ENCODE data around the gene ACADM.
A peak's percentile ranks its signal among the peaks of the same experiment; 100 is the strongest.
"Not testable (repeated sequence)": the region's sequence is repeated elsewhere in the genome, so short reads cannot be mapped to it uniquely, and the experiment has no call there.

The ACADM gene

DNA sequence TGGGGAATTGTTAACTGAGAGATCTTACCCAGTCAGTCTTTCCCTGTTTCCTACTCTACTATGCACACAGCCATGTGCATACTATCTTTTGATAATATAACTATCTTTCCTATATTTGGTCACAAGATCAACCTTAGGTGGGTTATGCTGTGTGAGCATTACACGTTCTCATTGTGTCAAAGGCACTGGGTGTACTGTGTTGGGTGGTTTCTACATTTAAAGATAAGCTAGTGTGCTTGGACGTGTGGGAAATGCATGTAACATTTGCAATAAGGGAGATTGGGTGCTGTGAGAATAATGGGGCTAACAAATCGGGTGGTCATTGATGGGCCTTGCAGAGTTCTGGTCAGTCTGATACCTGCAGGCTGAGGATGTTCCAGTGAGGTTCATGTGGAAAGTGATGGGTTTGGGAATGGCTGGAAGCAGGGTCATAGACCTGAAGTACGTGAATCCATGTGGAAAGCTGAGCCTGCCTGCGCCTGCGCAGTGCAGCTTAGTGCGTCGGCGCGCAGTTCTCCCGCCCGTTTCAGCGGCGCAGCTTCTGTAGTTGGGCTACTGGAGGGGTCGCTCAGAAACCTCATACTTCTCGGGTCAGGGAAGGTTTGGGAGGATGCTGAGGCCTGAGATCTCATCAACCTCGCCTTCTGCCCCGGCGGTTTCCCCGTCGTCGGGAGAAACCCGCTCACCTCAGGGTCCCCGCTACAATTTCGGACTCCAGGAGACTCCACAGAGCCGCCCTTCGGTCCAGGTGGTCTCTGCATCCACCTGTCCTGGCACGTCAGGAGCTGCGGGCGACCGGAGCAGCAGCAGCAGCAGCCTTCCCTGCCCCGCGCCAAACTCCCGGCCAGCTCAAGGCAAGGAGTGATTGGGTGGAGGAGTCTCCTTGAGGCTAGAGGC, 72.1 kb downstream of the ACADM start, which contains the start of gene MSH4:
TSS of gene MSH4 (plus strand) at position 507 of the 897 bp plus-strand sequence. CDS start at position 611, 104 bp downstream.
- TF ChIP-seq ZFX (IDR thresholded peaks at IDR 0.05; ENCODE audit: borderline replicate concordance), result no peak
- TF ChIP-seq, protein P1, sequence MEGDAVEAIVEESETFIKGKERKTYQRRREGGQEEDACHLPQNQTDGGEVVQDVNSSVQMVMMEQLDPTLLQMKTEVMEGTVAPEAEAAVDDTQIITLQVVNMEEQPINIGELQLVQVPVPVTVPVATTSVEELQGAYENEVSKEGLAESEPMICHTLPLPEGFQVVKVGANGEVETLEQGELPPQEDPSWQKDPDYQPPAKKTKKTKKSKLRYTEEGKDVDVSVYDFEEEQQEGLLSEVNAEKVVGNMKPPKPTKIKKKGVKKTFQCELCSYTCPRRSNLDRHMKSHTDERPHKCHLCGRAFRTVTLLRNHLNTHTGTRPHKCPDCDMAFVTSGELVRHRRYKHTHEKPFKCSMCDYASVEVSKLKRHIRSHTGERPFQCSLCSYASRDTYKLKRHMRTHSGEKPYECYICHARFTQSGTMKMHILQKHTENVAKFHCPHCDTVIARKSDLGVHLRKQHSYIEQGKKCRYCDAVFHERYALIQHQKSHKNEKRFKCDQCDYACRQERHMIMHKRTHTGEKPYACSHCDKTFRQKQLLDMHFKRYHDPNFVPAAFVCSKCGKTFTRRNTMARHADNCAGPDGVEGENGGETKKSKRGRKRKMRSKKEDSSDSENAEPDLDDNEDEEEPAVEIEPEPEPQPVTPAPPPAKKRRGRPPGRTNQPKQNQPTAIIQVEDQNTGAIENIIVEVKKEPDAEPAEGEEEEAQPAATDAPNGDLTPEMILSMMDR (IDR thresholded peaks at IDR 0.05), result no peak
- peak within 1 kb of the TSS; percentile 23 for H3K27ac ChIP-seq

DNA sequence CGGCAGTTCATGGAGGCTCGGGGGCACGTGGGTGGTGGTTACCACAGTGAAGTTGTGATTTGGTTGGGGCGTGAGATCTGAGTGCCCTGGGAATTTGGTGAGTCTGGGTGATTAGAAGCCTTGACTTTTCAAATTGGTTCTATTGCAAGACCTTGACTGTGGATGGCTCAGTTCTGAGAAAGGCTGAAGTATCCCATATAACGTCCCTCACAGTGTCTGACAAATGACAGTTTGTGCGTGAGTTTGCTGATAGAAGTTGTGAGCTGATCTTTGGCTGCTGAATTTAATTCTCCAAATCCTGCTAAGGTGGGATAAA, 72.7 kb downstream of the ACADM start:
- no peak overlapping the region for H3K27ac ChIP-seq
- TF ChIP-seq ZFX (IDR thresholded peaks at IDR 0.05; ENCODE audit: borderline replicate concordance), result no peak
- TF ChIP-seq, protein P1 (IDR thresholded peaks at IDR 0.05), result no peak

DNA sequence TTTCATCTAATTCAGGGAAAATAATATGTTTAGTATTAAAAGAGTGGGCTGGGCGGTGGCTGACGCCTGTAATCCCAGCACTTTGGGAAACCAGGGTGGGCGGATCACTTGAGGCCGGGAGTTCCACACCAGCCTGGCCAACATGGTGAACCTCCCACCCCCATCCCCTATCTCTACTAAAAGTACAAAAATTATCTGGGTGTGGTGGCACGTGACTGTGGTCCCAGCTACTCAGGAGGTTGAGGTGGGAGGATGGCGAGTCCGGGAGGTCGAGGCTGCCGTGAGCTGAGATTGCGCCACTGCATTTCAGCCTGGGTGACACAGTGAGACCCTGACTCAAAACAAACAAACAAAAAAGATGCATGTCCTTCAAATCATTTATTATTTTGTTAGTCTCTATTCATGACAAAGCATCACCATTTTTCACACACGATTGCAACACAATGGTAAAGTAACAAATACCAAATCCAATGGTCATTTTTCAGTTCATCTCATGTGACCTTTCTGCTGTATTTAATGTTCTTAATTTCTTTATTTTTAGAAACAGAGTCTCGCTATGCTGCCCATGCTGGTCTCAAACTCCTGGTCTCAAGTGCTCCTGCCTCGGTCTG, 73.2 kb downstream of the ACADM start:
- peak overlapping the region; percentile 4; the same call in 1 of the 2 replicates for H3K27ac ChIP-seq
- TF ChIP-seq, protein P1 (IDR thresholded peaks at IDR 0.05), result no peak
- TF ChIP-seq ZFX (IDR thresholded peaks at IDR 0.05; ENCODE audit: borderline replicate concordance), result no peak

DNA sequence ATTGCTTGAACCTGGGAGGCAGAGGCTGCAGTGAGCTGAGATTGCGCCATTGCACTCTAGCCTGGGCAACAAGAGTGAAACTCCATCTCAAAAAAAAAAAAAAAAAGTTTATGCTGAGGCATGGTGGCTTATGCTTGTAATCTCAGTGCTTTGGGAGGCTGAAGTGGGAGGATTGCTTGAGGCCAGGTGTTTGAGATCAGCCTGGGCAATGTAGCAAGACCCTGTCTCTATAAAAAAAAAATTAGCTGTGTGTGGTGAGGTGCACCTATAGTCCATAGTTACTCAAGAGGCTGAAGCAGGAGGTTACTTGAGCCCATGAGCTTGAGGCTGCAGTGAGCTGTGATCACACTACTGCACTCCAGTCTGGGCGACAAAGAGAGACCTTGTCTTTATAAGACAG, 77.0 kb downstream of the ACADM start:
- not testable (repeated sequence) for H3K27ac ChIP-seq

DNA sequence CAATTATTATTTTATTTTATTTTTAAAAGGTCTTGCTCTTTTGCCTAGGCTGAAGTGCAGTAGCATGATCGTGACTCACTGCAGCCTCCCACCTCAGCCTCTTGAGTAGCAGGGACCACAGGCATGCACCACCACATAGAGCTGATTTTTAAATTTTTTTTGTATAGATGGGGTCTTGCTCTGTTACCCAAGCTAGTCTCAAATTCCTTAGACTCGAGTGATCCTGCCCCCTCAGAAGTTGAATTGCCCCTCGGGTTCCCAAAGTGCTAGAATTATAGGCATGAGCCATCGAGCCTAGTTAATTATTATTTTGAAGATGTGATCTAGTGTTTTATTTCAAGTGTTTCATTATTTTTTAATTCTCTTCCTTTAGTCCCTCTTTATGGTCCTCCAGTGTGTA, 84.4 kb downstream of the ACADM start:
- TF ChIP-seq ZFX (IDR thresholded peaks at IDR 0.05; ENCODE audit: borderline replicate concordance), result no peak
- TF ChIP-seq, protein P1 (IDR thresholded peaks at IDR 0.05), result no peak
- no peak overlapping the region for H3K27ac ChIP-seq

DNA sequence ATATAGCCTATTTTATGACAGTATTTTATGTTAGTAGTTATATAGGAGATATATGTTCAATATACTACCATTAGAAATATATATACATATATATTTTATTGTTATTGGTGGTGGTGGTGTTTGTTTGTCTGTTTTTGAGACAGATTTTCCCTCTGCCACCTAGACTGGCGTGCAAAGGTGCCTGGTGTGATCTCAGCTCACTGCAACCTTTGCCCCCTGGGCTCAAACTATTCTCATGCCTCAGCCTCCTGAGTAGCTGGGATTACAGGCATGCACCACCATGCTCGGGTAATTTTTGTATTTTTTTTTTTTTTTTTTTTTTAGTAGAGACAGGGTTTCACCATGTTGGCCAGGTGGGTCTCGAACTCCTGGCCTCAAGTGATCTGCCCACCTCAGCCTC, 85.6 kb downstream of the ACADM start:
- not testable (repeated sequence) for H3K27ac ChIP-seq

DNA sequence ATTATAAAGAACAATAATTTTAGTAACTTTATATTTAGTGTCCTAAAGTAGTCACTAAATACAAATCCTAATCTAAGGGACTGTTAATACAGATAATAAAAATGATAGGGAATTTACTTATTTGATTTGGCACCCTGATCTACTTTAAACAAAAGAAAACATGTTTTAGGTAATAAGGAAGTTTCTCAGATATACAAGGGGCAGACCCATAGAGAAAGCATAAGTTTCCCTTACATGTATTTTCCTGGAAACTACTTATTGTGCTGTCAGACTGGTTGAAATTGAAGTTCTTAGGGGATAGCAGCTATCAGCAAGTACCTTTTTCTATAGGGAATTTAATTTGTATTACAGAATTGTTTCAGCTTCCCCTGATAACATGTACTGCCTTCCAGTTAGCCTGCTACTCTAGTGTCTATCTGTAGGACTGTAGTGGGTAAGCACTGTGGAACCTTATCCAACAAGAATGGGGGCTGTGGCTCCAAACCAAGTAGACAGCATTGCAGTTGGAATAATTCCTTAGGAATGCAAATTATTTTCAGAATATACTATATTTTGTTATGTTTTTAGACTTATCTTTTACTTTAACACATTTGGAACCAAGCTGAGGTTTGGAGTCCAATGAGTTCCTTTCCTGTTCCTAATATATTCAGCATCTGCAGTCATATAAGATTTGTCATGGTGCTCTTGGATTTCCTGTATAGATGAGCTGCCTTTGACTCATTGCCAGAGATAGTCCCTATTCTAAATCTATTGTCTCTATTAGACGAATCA, 86.9 kb downstream of the ACADM start:
- no peak overlapping the region for H3K27ac ChIP-seq

More for the DNA sequence above, 86.9 kb downstream of the ACADM start:
- no peak for TF ChIP-seq ZFX (IDR thresholded peaks at IDR 0.05; ENCODE audit: borderline replicate concordance)
- TF ChIP-seq, protein P1 (IDR thresholded peaks at IDR 0.05), result no peak
